NT2/D1 (cell line): Measurements from ENCODE around the gene TALDO1.

Experiments
- SUZ12 ChIP-seq: IDR thresholded peaks from 2 replicates; pipeline ENCODE4 v1.6.1; 2011; ENCODE audit not compliant: insufficient read length, insufficient read depth; ENCODE audit errors: extremely low read depth
- ZNF274 ChIP-seq: IDR thresholded peaks from 2 replicates; pipeline ENCODE4 v1.6.1; 2011; ENCODE audit warnings: mild to moderate bottlenecking, low read depth, low read length

GRCh38 chr11:778976-779954 is 32.0 kb downstream of the TALDO1 start:
- TF ChIP-seq SUZ12 (no peak), ZNF274 (no peak)
